HPDE6-E6E7 (cell line): ENCODE results near the gene PIP.
"Not testable (repeated sequence)": the region's sequence is repeated elsewhere in the genome, so short reads cannot be mapped to it uniquely, and the experiment has no call there.

Experiments used
- DNase-seq: peaks from one replicate; pipeline ENCODE4 v3.0.0; 2011; ENCODE audit warnings: missing footprints; ENCODE audit errors: extremely low spot score

PIP gene

GRCh38 chr7:143177374-143178119 is 45.7 kb downstream of the PIP start:
- no peak for DNase-seq

GRCh38 chr7:143180771-143181170 is 48.9 kb downstream of the PIP start:
- DNase-seq, result not testable (repeated sequence)

- DNase-seq, result no peak
Measured at GRCh38 chr7:143181349-143181748, 49.5 kb downstream of the PIP start.

- no peak for DNase-seq
Measured at GRCh38 chr7:143183024-143183423, 51.1 kb downstream of the PIP start, which contains the start of gene TAS2R39. TAS2R39 (plus strand) TSS chr7:143183419; CDS start chr7:143183419, 0 bp downstream.

- DNase-seq, result no peak
Measured at GRCh38 chr7:143185551-143185950, 53.7 kb downstream of the PIP start.

- no peak for DNase-seq
Measured at GRCh38 chr7:143188994-143189393, 57.1 kb downstream of the PIP start.
